H1 (cell line): Measurements from ENCODE around the gene MTF2. TPM values are rescaled to one million over a fixed set of nuclear protein-coding genes. Genes with fewer than 3 reads are reported as not detected.

Source experiments
- CTCF ChIA-PET: fragments of 300-600 bp; sonication (Branson Sonifier 250); formaldehyde crosslinking; loops from one replicate; lab custom pipeline; 2021; ENCODE audit not compliant: partially characterized antibody; lab: Charles Lee
- POLR2A ChIA-PET: fragments of 300-600 bp; sonication (Branson Sonifier 250); formaldehyde crosslinking; loops from one replicate; lab custom pipeline; 2021; ENCODE audit warnings: inconsistent platforms; ENCODE audit not compliant: partially characterized antibody; lab: Charles Lee
- DNase-seq, 2 experiments: peaks; one replicate each; pipeline versions ENCODE4 v3.0.0 to v3.0.0-alpha.2; 2010 to 2022; ENCODE audit warnings: low spot score in 2 of 2, low read depth in 1 of 2, mixed read lengths in 1 of 2
- FAIRE-seq: peaks from 2 replicates; lab custom pipeline; 2011; peaks lifted over from hg19 to GRCh38; lab: Jason Lieb, UNC
- H2AFZ ChIP-seq: 2 replicates; pipeline ENCODE4 v1.8.1; 2012; ENCODE audit warnings: low read length, inconsistent platforms
- H2AK5ac ChIP-seq: 2 replicates; pipeline ENCODE4 v1.6.1; 2013; ENCODE audit warnings: low read depth, low read length
- H2BK120ac ChIP-seq: replicated peaks from 2 replicates; pipeline ENCODE3; 2013; ENCODE audit warnings: low read depth, low read length, inconsistent platforms
- H2BK12ac ChIP-seq: 2 replicates; pipeline ENCODE4 v1.6.1; 2013; ENCODE audit warnings: low read depth, low read length
- H2BK15ac ChIP-seq: 2 replicates; pipeline ENCODE4 v1.6.1; 2013; ENCODE audit warnings: low read length
- H2BK20ac ChIP-seq: 2 replicates; pipeline ENCODE4 v1.6.1; 2013; ENCODE audit warnings: low read length
- H2BK5ac ChIP-seq: 2 replicates; pipeline ENCODE4 v1.6.1; 2013; ENCODE audit warnings: low read depth, low read length
- H3K14ac ChIP-seq: 2 replicates; pipeline ENCODE4 v1.6.1; 2013; ENCODE audit warnings: inconsistent platforms; ENCODE audit not compliant: insufficient read length
- H3K18ac ChIP-seq: 2 replicates; pipeline ENCODE4 v1.6.1; 2013; ENCODE audit warnings: low read length; ENCODE audit errors: extremely low read depth
- H3K23ac ChIP-seq: 2 replicates; pipeline ENCODE4 v1.6.1; 2013; ENCODE audit warnings: inconsistent platforms; ENCODE audit not compliant: insufficient read length
- H3K23me2 ChIP-seq: 2 replicates; pipeline ENCODE4 v1.6.1; 2013; ENCODE audit warnings: low read depth, low read length
- H3K27ac ChIP-seq: 2 replicates; pipeline ENCODE4 v1.6.1; 2011; ENCODE audit warnings: low read depth, low read length, inconsistent platforms
- H3K27me3 ChIP-seq, 4 experiments: replicated peaks in 1 of 4; 1 replicate in 1 of 4; 2 replicates in 3 of 4; pipeline versions ENCODE4 v1.6.1 to v1.8.1; 2011 to 2013; ENCODE audit warnings: low read length in 3 of 4, mild to moderate bottlenecking in 3 of 4, inconsistent platforms in 2 of 4, mixed read lengths in 2 of 4, moderate library complexity in 1 of 4; ENCODE audit not compliant: control insufficient read depth in 3 of 4, insufficient read depth in 3 of 4; ENCODE audit errors: extremely low read depth in 1 of 4
- H3K36me3 ChIP-seq, 4 experiments: 2 replicates each; pipeline versions ENCODE4 v1.6.1 to v1.8.1; 2011 to 2013; ENCODE audit warnings: mild to moderate bottlenecking in 4 of 4, low read length in 3 of 4, moderate library complexity in 2 of 4, control low read depth in 1 of 4, inconsistent platforms in 1 of 4; ENCODE audit not compliant: insufficient read depth in 4 of 4, control insufficient read depth in 2 of 4
- H3K4ac ChIP-seq: replicated peaks from 2 replicates; pipeline ENCODE3; 2013; ENCODE audit warnings: low read length, low read depth, mixed read lengths, inconsistent platforms; ENCODE audit not compliant: insufficient read length
- H3K4me1 ChIP-seq, 4 experiments: replicated peaks in 1 of 4; 1 replicate in 1 of 4; 2 replicates in 3 of 4; pipeline versions ENCODE4 v1.6.1 to v1.8.1; 2011 to 2013; ENCODE audit warnings: low read length in 3 of 4, inconsistent platforms in 2 of 4, mixed read lengths in 1 of 4; ENCODE audit not compliant: insufficient read depth in 4 of 4, control insufficient read depth in 3 of 4
- H3K4me2 ChIP-seq, 2 experiments: 2 replicates each; pipeline versions ENCODE4 v1.6.1 to v1.8.1; 2011 to 2013; ENCODE audit warnings: low read depth in 2 of 2, low read length in 2 of 2, control low read depth in 1 of 2, inconsistent platforms in 1 of 2, mild to moderate bottlenecking in 1 of 2; ENCODE audit not compliant: insufficient read depth in 1 of 2
- H3K4me3 ChIP-seq, 4 experiments: fragments of 200-600, 300-600 bp in 1 of 4; sonication (generic), shearing (Covaris generic), sonication (Bioruptor Twin) in 1 of 4; 2 replicates each; pipeline versions ENCODE4 v1.5.1 to v1.8.1; 2011 to 2016; ENCODE audit warnings: low read length in 4 of 4, low read depth in 3 of 4, control low read depth in 2 of 4, inconsistent platforms in 2 of 4, mild to moderate bottlenecking in 2 of 4, mixed read lengths in 1 of 4, moderate library complexity in 1 of 4; ENCODE audit not compliant: insufficient read depth in 2 of 4; ENCODE audit errors: extremely low read depth in 1 of 4
- H3K56ac ChIP-seq: replicated peaks from 2 replicates; pipeline ENCODE3; 2013; ENCODE audit warnings: low read depth, mild to moderate bottlenecking, mixed read lengths, low read length, inconsistent platforms; ENCODE audit not compliant: insufficient read length
- H3K79me1 ChIP-seq: 2 replicates; pipeline ENCODE4 v1.6.1; 2013; ENCODE audit warnings: low read depth, low read length, control low read depth
- H3K79me2 ChIP-seq, 2 experiments: 2 replicates each; pipeline versions ENCODE4 v1.6.1 to v1.8.1; 2012 to 2013; ENCODE audit warnings: low read length in 2 of 2, mild to moderate bottlenecking in 2 of 2, inconsistent platforms in 1 of 2; ENCODE audit not compliant: insufficient read depth in 2 of 2, control insufficient read depth in 1 of 2
- H3K9ac ChIP-seq, 4 experiments: replicated peaks in 1 of 4; 1 replicate in 1 of 4; 2 replicates in 3 of 4; pipeline versions ENCODE4 v1.6.1 to v1.8.1; 2011 to 2013; ENCODE audit warnings: low read depth in 3 of 4, low read length in 3 of 4, control low read depth in 2 of 4, mild to moderate bottlenecking in 2 of 4, moderate library complexity in 2 of 4, inconsistent platforms in 1 of 4; ENCODE audit errors: extremely low read depth in 1 of 4
- H3K9me3 ChIP-seq, 2 experiments: 2 replicates each; pipeline versions ENCODE4 v1.6.1 to v1.8.1; 2012 to 2013; ENCODE audit warnings: mild to moderate bottlenecking in 2 of 2, moderate library complexity in 2 of 2, control low read depth in 1 of 2, inconsistent platforms in 1 of 2, low read depth in 1 of 2, low read length in 1 of 2, mixed read lengths in 1 of 2; ENCODE audit not compliant: insufficient read depth in 2 of 2
- H4K20me1 ChIP-seq, 2 experiments: replicated peaks in 1 of 2; 2 replicates each; pipeline versions ENCODE3 to v1.8.1; 2011 to 2013; ENCODE audit warnings: inconsistent platforms in 2 of 2, low read length in 2 of 2, mild to moderate bottlenecking in 1 of 2; ENCODE audit not compliant: insufficient read depth in 2 of 2, control insufficient read depth in 1 of 2
- H4K5ac ChIP-seq: 2 replicates; pipeline ENCODE4 v1.6.1; 2013; ENCODE audit warnings: low read length, low read depth, mixed read lengths, inconsistent platforms; ENCODE audit not compliant: insufficient read length
- H4K8ac ChIP-seq: 2 replicates; pipeline ENCODE4 v1.8.0; 2013; ENCODE audit warnings: mild to moderate bottlenecking, moderate library complexity, low read length, inconsistent platforms; ENCODE audit not compliant: insufficient read depth; ENCODE audit errors: extremely low read depth
- H4K91ac ChIP-seq: replicated peaks from 2 replicates; pipeline ENCODE3; 2013; ENCODE audit warnings: low read length, mixed read lengths, inconsistent platforms; ENCODE audit not compliant: insufficient read length
- EGR1 ChIP-seq: IDR thresholded peaks from 2 replicates; pipeline ENCODE4 v1.6.1; 2011; ENCODE audit warnings: low read depth, low read length, borderline replicate concordance
- SRF ChIP-seq: IDR thresholded peaks from 2 replicates; pipeline ENCODE4 v1.6.1; 2011; ENCODE audit warnings: mild to moderate bottlenecking, low read depth, low read length, moderate library complexity
- TBP ChIP-seq: IDR thresholded peaks from 2 replicates; pipeline ENCODE4 v1.6.1; 2011; ENCODE audit warnings: low read depth, low read length, improper control_type of control experiment
- WGBS, 2 experiments: shearing (Covaris generic) in 1 of 2; methylation state at CpG; one replicate each; pipeline versions ENCODE4 v1.1.6 to v1.1.7; 2013 to 2015; ENCODE audit warnings: low lambda C conversion rate in 2 of 2, mixed read lengths in 2 of 2, inconsistent platforms in 1 of 2, low coverage in 1 of 2, missing lambda C conversion rate in 1 of 2; ENCODE audit not compliant: insufficient replicate concordance in 2 of 2, insufficient coverage in 1 of 2, insufficient read length in 1 of 2; ENCODE audit errors: extremely low coverage in 1 of 2, missing lambda C conversion rate in 1 of 2; 5-methylcytosine and 5-hydroxymethylcytosine counted together
- polyA plus RNA-seq, 7 experiments: library from polyadenylated mRNA; depleted of rRNA in 3 of 7; stranded (reverse) in 5 of 7; unstranded in 2 of 7; fragments of >200 nt in 5 of 7; fragments of 200-250 nt in 2 of 7; gene quantifications; 1 replicate in 5 of 7; 2 replicates in 1 of 7; 4 replicates in 1 of 7; pipeline versions ENCODE4 v1.2.1 to v1.2.3, GENCODE V29; 2011 to 2013; ENCODE audit warnings: missing spikeins in 2 of 7, mixed read lengths in 2 of 7
- total RNA-seq: library from RNA; stranded (reverse); fragmentation: NEBNext Ultra II Directional; extraction: Animal tissue kit (Norgen Biotek cat#: 25700); gene quantifications from 2 replicates; pipeline ENCODE4 v1.2.1, GENCODE V29; 2021

Gene MTF2
- total and polyA plus RNA-seq, 2 of the 8 experiments (the other 6 are each of a cell fraction or from before 2014, with no cell fraction given): 72.1 to 102 TPM

DNA sequence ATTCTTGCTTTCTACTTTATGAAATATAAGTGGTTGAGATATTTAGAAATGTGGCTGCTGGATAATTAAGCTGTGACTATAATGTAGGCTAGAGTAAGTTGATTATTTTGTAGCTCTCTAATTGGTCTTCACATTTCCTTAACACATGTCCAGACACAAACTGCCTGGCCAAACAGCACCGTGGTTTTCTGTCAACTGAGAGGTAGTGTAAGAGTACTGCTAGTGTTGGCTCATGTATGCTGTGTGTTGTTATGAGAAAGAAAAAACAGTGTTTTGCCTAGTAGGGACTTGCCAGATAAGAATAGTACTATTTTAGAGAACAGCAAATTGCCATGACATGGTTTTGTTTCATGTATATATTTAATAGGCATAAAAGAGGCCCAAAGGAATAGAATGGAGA is 64.1 kb downstream of the MTF2 start:
- H3K79me1 ChIP-seq: no peaks in the 10 kb centered on the region; the same call in 1 of the 2 replicates
- no peak overlapping the region for H3K27ac ChIP-seq
- H3K18ac ChIP-seq: no peak overlapping the region
- no peaks in the 10 kb centered on the region for H3K23me2 ChIP-seq
- peaks cover 0 to 42% (median 7%) of the 10 kb centered on the region in 4 experiments; a peak in 5 of 8 replicates for H3K36me3 ChIP-seq
- H2BK5ac ChIP-seq: no peak overlapping the region
- peaks cover 0 to 12% of the 10 kb centered on the region in 2 experiments; a peak in 2 of 4 replicates for H3K79me2 ChIP-seq
- no peak overlapping the region for H2BK20ac ChIP-seq
- no peaks in the 10 kb centered on the region for H4K20me1 ChIP-seq
- H3K27me3 ChIP-seq: no peaks in the 10 kb centered on the region
- H3K4me1 ChIP-seq: no peaks in the 10 kb centered on the region
- no peak for FAIRE-seq
- no peak overlapping the region for H2AFZ ChIP-seq
- H4K8ac ChIP-seq: no peak overlapping the region
- no peak overlapping the region for H4K5ac ChIP-seq
- no peak overlapping the region for H3K23ac ChIP-seq
- H2BK15ac ChIP-seq: no peak overlapping the region
- no peak overlapping the region for H3K9ac ChIP-seq
- DNase-seq: no peak
- no peak overlapping the region for H2BK12ac ChIP-seq
- no peak overlapping the region for H3K4me3 ChIP-seq
- H3K14ac ChIP-seq: no peak overlapping the region
- H2AK5ac ChIP-seq: no peak overlapping the region
- H3K9me3 ChIP-seq: no peaks in the 10 kb centered on the region
- CTCF ChIA-PET: no interaction called here
- no peak overlapping the region for H3K4me2 ChIP-seq
- 100% methylated on average over 1 of the region's 1 CpG; no CpG with 5 or more reads in 1 of the 2 experiments for WGBS, 2 experiments
- no peak overlapping the region for H2BK120ac ChIP-seq
- H3K56ac ChIP-seq: no peak overlapping the region
- TF ChIP-seq SRF (no peak), TBP (no peak), EGR1 (no peak)
- TF ChIP-seq, all 59 proteins: peak for 0
- POLR2A ChIA-PET: interaction anchor here (1.9 kb wide), 1 partner anchor 34 kb away, joined by 4 read pairs; no protein-coding TSS in a partner anchor
- no peak overlapping the region for H3K4ac ChIP-seq
- no peak overlapping the region for H4K91ac ChIP-seq
